HG03025 (cell line): ENCODE results near the gene FAM83F.

Source experiments
- ATAC-seq: cut with Tn5 transposase; IDR thresholded peaks from one replicate; pipeline ENCODE4 v1.9.1; 2021; ENCODE audit warnings: mild to moderate bottlenecking, moderate library complexity; ENCODE audit not compliant: unreplicated experiment, low FRiP score

Gene FAM83F

GRCh38 chr22:39962071-39962470 lies 32.7 kb upstream of the FAM83F start:
- ATAC-seq, result no peak

- ATAC-seq, result no peak
Measured at GRCh38 chr22:39965748-39966147, 29.0 kb upstream of the FAM83F start.

GRCh38 chr22:39966470-39966869 lies 28.3 kb upstream of the FAM83F start:
- ATAC-seq, result no peak

GRCh38 chr22:39967103-39967829 lies 27.5 kb upstream of the FAM83F start:
- no peak for ATAC-seq

GRCh38 chr22:39967996-39968972 lies 26.5 kb upstream of the FAM83F start:
- no peak for ATAC-seq

- ATAC-seq, result no peak
Measured at GRCh38 chr22:39970742-39971141, 24.0 kb upstream of the FAM83F start.

GRCh38 chr22:39972641-39973040 lies 22.1 kb upstream of the FAM83F start:
- no peak for ATAC-seq

GRCh38 chr22:39973656-39974055 lies 21.1 kb upstream of the FAM83F start:
- no peak for ATAC-seq

GRCh38 chr22:39974065-39974464 lies 20.7 kb upstream of the FAM83F start:
- ATAC-seq, result no peak

GRCh38 chr22:39979048-39979447 lies 15.7 kb upstream of the FAM83F start:
- no peak for ATAC-seq

- no peak for ATAC-seq
Measured at GRCh38 chr22:39979458-39979857, 15.3 kb upstream of the FAM83F start.

GRCh38 chr22:39980596-39980995 lies 14.2 kb upstream of the FAM83F start:
- no peak for ATAC-seq

- no peak for ATAC-seq
Measured at GRCh38 chr22:39983346-39983745, 11.4 kb upstream of the FAM83F start.

GRCh38 chr22:39984006-39984405 lies 10.7 kb upstream of the FAM83F start:
- no peak for ATAC-seq

- ATAC-seq, result no peak
Measured at GRCh38 chr22:39984746-39985145, 10.0 kb upstream of the FAM83F start.

GRCh38 chr22:39985383-39986035 lies 9.2 kb upstream of the FAM83F start:
- ATAC-seq, result no peak

GRCh38 chr22:39988386-39989114 lies 6.2 kb upstream of the FAM83F start:
- ATAC-seq, result no peak

- ATAC-seq, result no peak
Measured at GRCh38 chr22:39989633-39990032, 5.1 kb upstream of the FAM83F start.

- no peak for ATAC-seq
Measured at GRCh38 chr22:39990686-39991085, 4.1 kb upstream of the FAM83F start.

GRCh38 chr22:39991159-39991860 lies 3.4 kb upstream of the FAM83F start:
- no peak for ATAC-seq
